ENCODE measurements around the gene POLR1A.
"Not testable (repeated sequence)": the region's sequence is repeated elsewhere in the genome, so short reads cannot be mapped to it uniquely, and the experiment has no call there.

POLR1A gene

GRCh38 chr2:85992611-85993010, 113.1 kb downstream of the POLR1A start:
- DNase-seq (ENCODE audit: extremely low spot score): no peak
- no peak for TF ChIP-seq CTCF (IDR thresholded peaks at IDR 0.05; ENCODE audit: control extremely low read depth, extremely low read depth, low read depth, missing control alignments)
- ChIA-PET CTCF (interaction anchor here (1.5 kb wide), 1 partner anchor 21 kb away, joined by 4 read pairs; no protein-coding TSS in a partner anchor), POLR2A (no interaction called here)

- DNase-seq (ENCODE audit: extremely low spot score); POLR2A ChIA-PET: not testable (repeated sequence)
- CTCF ChIA-PET: interaction anchor here (1.5 kb wide), 1 partner anchor 22 kb away, joined by 4 read pairs; no protein-coding TSS in a partner anchor
These were observed 113.6 kb downstream of the POLR1A start for GRCh38 chr2:85992053-85992452.

DNA sequence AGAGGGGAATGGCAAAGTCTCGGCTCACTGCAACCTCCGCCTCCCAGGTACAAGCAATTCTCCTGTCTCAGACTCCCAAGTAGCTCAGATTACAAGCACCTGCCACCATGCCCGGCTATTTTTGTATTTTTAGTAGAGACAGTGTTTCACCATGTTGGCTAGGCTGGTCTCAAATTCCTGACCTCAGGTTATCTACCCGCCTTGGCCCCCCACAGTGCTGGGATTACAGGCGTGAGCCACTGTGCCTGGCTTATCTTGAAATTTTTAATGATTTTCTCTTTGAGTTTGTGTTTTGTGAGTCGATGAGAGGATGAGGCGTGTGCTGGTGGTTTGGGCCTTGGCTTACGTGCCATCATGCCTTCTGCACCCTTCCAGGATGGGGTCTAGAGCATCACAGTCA, 115.6 kb downstream of the POLR1A start:
- ChIA-PET POLR2A (no interaction called here), CTCF (interaction anchor here (0.9 kb wide), 1 partner anchor 10 kb away, joined by 3 read pairs; no protein-coding TSS in a partner anchor)
- no peak for TF ChIP-seq CTCF (IDR thresholded peaks at IDR 0.05; ENCODE audit: control extremely low read depth, extremely low read depth, low read depth, missing control alignments)
- no peak for DNase-seq (ENCODE audit: extremely low spot score)

- no peak for DNase-seq (ENCODE audit: extremely low spot score)
- POLR2A ChIA-PET: interaction anchor here (0.6 kb wide), 1 partner anchor 195 kb away, joined by 4 read pairs; no protein-coding TSS in a partner anchor
- CTCF ChIA-PET: interaction anchor here (0.6 to 1.4 kb wide), 4 partner anchors 91 to 161 kb away, joined by 3 to 4 read pairs (median 4); no protein-coding TSS in a partner anchor
- TF ChIP-seq CTCF (IDR thresholded peaks at IDR 0.05; ENCODE audit: control extremely low read depth, extremely low read depth, low read depth, missing control alignments): no peak
These were observed 116.3 kb downstream of the POLR1A start for GRCh38 chr2:85989288-85989865.

DNA sequence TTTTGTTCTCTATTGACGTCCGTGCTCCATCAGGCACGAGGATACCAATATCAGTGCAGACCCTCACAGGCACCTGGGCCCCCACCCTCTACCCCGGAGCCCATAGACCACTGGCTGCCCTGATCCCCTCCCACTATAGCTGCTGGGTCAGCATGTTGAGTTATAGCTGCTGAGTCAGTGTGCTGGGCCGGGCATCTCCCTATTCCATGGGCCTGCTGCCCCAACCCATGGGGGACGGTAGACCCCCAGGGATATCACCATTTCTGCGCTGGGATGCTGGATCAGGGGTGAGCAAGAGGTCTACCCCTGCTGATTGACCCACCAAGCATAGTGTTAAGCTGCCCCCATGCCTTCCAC, 116.8 kb downstream of the POLR1A start:
- no peak for TF ChIP-seq CTCF (IDR thresholded peaks at IDR 0.05; ENCODE audit: control extremely low read depth, extremely low read depth, low read depth, missing control alignments)
- ChIA-PET CTCF (interaction anchor here (0.6 to 1.4 kb wide), 4 partner anchors 92 to 161 kb away, joined by 3 to 4 read pairs (median 4); no protein-coding TSS in a partner anchor), POLR2A (interaction anchor here (0.6 kb wide), 1 partner anchor 196 kb away, joined by 4 read pairs; no protein-coding TSS in a partner anchor)
- DNase-seq (ENCODE audit: extremely low spot score): no peak

GRCh38 chr2:85988175-85988913, 117.3 kb downstream of the POLR1A start:
- CTCF ChIA-PET: interaction anchor here (0.6 to 1.4 kb wide), 3 partner anchors 92 to 160 kb away, joined by 3 to 4 read pairs (median 4); no protein-coding TSS in a partner anchor
- no peak for TF ChIP-seq CTCF (IDR thresholded peaks at IDR 0.05; ENCODE audit: control extremely low read depth, extremely low read depth, low read depth, missing control alignments)
- POLR2A ChIA-PET: interaction anchor here (0.6 kb wide), 1 partner anchor 196 kb away, joined by 4 read pairs; no protein-coding TSS in a partner anchor

More at GRCh38 chr2:85988175-85988913, 117.3 kb downstream of the POLR1A start:
- DNase-seq (ENCODE audit: extremely low spot score): no peak
